Astrocyte of the cerebellum (primary cell): ENCODE measurements around the gene ART1.

Experiments used
- DNase-seq: peaks from one replicate; pipeline ENCODE4 v3.0.0-alpha.2; 2011; ENCODE audit warnings: low read depth
- H3K4me3 ChIP-seq: 2 replicates; pipeline ENCODE4 v1.5.1; 2011; ENCODE audit warnings: mild to moderate bottlenecking, low read depth, low read length, moderate library complexity
- in situ Hi-C: cut with HindIII; loops from 2 replicates; pipeline ENCODE4 v1.10.0; 2017; ENCODE audit warnings: low sequenced_read_pairs
- TF ChIP-seq, protein P1 (sequence below): IDR thresholded peaks from 2 replicates; pipeline ENCODE4 v1.5.1; 2012; ENCODE audit warnings: low read length, low read depth, moderate library complexity, mild to moderate bottlenecking; ENCODE audit errors: missing control alignments

The ART1 gene

GRCh38 chr11:3632070-3632660 lies 12.8 kb upstream of the ART1 start:
- no peak for DNase-seq
- no peak overlapping the region for H3K4me3 ChIP-seq
- in situ Hi-C loops, result loop anchor here (5.0 kb wide), 1 partner anchor 50 kb away; no protein-coding TSS in a partner anchor
- TF ChIP-seq, protein P1, sequence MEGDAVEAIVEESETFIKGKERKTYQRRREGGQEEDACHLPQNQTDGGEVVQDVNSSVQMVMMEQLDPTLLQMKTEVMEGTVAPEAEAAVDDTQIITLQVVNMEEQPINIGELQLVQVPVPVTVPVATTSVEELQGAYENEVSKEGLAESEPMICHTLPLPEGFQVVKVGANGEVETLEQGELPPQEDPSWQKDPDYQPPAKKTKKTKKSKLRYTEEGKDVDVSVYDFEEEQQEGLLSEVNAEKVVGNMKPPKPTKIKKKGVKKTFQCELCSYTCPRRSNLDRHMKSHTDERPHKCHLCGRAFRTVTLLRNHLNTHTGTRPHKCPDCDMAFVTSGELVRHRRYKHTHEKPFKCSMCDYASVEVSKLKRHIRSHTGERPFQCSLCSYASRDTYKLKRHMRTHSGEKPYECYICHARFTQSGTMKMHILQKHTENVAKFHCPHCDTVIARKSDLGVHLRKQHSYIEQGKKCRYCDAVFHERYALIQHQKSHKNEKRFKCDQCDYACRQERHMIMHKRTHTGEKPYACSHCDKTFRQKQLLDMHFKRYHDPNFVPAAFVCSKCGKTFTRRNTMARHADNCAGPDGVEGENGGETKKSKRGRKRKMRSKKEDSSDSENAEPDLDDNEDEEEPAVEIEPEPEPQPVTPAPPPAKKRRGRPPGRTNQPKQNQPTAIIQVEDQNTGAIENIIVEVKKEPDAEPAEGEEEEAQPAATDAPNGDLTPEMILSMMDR, result no peak

DNA sequence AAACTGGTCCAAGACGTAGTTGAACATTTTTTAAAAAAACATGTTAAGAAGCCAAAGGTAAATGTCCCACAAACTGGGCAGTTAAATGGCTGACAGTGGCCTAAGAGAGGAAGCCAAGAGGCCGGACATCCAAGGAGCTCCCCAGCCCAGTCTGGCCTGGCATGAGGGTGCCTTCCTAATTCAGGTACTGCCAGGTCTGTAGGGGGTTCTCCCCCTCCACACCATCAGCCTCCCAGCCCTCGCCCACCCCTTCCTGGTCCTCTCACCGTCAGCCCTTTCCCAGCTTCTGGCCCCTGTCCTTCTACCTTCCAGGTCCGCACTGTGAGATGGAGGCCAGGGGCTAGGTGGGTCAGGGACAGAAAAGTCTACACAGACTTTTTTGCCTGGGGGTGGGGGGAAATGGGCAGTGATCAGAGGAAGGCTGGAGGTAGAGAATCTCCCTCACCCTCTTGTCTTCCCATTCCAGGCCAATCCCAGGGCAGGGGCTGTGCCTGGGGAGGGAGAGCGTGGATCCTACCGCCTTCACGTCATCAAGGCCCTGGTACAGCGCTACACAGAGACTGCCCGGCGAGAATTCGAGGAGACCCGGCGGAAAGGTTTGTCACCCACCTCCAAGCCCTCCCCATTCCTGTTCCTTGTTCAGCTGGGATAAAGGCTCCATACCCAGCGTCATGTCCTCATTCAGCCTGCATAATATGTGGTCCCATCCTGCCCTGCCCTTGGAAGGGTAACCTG lies 9.1 kb upstream of the ART1 start:
- TF ChIP-seq, protein P1, result no peak
- H3K4me3 ChIP-seq, result no peak overlapping the region
- in situ Hi-C loops, result no loop called here
- DNase-seq, result no peak

GRCh38 chr11:3637201-3637600 lies 7.7 kb upstream of the ART1 start:
- in situ Hi-C loops, result no loop called here
- TF ChIP-seq, protein P1, result no peak
- no peak overlapping the region for H3K4me3 ChIP-seq
- DNase-seq, result no peak

DNA sequence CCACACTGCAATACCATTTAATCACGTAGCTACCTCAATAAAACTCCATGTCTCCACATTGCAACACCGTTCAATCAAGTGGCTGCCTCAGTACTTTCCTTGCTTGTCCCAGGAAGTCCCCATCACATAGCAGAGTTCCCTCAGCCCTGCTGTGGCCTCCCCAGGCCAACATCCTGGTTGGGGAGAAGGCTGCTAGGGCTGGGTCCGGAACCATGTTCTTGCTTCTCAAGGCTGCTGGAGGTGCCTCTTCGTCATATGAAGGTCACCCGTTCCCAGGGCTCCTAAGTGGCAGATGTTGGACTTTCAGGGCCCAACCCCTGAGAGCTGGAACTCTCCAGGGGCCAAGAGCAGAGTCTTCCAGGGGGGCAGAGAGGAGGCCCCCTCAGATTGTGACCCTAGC lies 6.4 kb upstream of the ART1 start:
- in situ Hi-C loops, result no loop called here
- H3K4me3 ChIP-seq, result no peak overlapping the region
- DNase-seq, result no peak
- TF ChIP-seq, protein P1, result no peak

GRCh38 chr11:3639841-3640240 lies 5.1 kb upstream of the ART1 start:
- in situ Hi-C loops, result no loop called here
- DNase-seq, result no peak
- H3K4me3 ChIP-seq, result no peak overlapping the region
- TF ChIP-seq, protein P1, result no peak

DNA sequence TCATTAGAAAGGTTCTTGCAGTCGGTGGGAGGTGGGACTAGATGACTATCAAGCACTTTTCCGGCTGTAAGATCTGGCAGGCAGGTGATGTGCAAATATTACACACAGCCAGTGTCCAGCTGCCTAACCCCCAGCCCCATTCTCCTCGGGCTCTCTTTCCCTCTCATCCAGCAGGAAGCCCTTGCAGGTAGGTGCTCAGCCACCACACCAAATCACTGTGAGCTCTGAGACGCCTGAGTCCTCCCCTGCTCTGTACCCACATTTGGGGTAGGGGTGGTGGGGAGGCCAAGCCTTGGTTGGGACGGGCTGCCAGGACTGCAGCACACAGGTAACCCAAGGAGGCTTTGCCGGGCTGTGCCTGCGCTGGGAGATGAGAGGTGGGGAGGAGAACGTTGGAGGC lies 3.7 kb upstream of the ART1 start:
- TF ChIP-seq, protein P1, result no peak
- H3K4me3 ChIP-seq, result no peak overlapping the region
- in situ Hi-C loops, result no loop called here

More for the DNA sequence above, 3.7 kb upstream of the ART1 start:
- DNase-seq, result no peak
